IMR-90 (cell line): Measurements from ENCODE around the gene DSE. TPM values are rescaled to one million over a fixed set of nuclear protein-coding genes. Genes with fewer than 3 reads are reported as not detected.

Experiments
- ATAC-seq: fragments of 200-7000 bp; cut with Tn5 transposase; 2 replicates; pipeline ENCODE4 v1.9.1; 2020; ENCODE audit warnings: low read depth, mild to moderate bottlenecking, moderate library complexity
- BruUV-seq: library from RNA; stranded (reverse); fragments of 400-500 nt; replicated peaks from 2 replicates; lab custom pipeline; 2021; lab: Mats Ljungman, UMichigan
- CTCF ChIA-PET: fragments of 300-600 bp; formaldehyde crosslinking; extraction: SDS; loops from one replicate; lab custom pipeline; 2021; ENCODE audit warnings: antibody characterized with exemption; lab: Yijun Ruan, JAX
- POLR2A ChIA-PET: fragments of 300-600 bp; sonication (Branson Sonifier 250); formaldehyde crosslinking; loops from one replicate; lab custom pipeline; 2022; ENCODE audit warnings: antibody characterized with exemption; ENCODE audit not compliant: unreplicated experiment; lab: Charles Lee
- DNase-seq: peaks from one replicate; pipeline ENCODE4 v3.0.0; 2013
- H2AFZ ChIP-seq: replicated peaks from 2 replicates; pipeline ENCODE3; 2013; ENCODE audit warnings: low read length, mild to moderate bottlenecking; ENCODE audit not compliant: poor library complexity
- H2AK5ac ChIP-seq: 2 replicates; pipeline ENCODE4 v1.6.1; 2013; ENCODE audit warnings: low read depth, low read length, inconsistent platforms
- H2AK9ac ChIP-seq: replicated peaks from 2 replicates; pipeline ENCODE3; 2013; ENCODE audit warnings: mild to moderate bottlenecking, low read depth, low read length, moderate library complexity; ENCODE audit not compliant: poor library complexity
- H2BK120ac ChIP-seq: 2 replicates; pipeline ENCODE4 v1.6.1; 2013; ENCODE audit warnings: low read depth, low read length, inconsistent platforms
- H2BK15ac ChIP-seq: 3 replicates; pipeline ENCODE4 v1.6.1; 2013; ENCODE audit warnings: low read depth, low read length, inconsistent platforms
- H2BK20ac ChIP-seq: 2 replicates; pipeline ENCODE4 v1.6.1; 2013; ENCODE audit warnings: low read depth, mild to moderate bottlenecking, inconsistent platforms, low read length, moderate library complexity
- H2BK5ac ChIP-seq: 2 replicates; pipeline ENCODE4 v1.6.1; 2013; ENCODE audit warnings: mild to moderate bottlenecking, low read depth, low read length, inconsistent platforms; ENCODE audit not compliant: poor library complexity, severe bottlenecking
- H3K14ac ChIP-seq: replicated peaks from 2 replicates; pipeline ENCODE4 v1.6.1; 2013; ENCODE audit warnings: low read depth, low read length, inconsistent platforms
- H3K18ac ChIP-seq: 2 replicates; pipeline ENCODE4 v1.6.1; 2013; ENCODE audit warnings: low read depth, low read length, control low read depth
- H3K23ac ChIP-seq: 2 replicates; pipeline ENCODE4 v1.6.1; 2013; ENCODE audit warnings: low read depth, low read length, inconsistent platforms
- H3K27ac ChIP-seq: 2 replicates; pipeline ENCODE4 v1.5.1; 2013; ENCODE audit warnings: mild to moderate bottlenecking, control low read depth, low read length; ENCODE audit not compliant: insufficient read depth
- H3K27me3 ChIP-seq: 2 replicates; pipeline ENCODE4 v1.6.1; 2013; ENCODE audit warnings: low read length; ENCODE audit not compliant: control insufficient read depth, insufficient read depth
- H3K36me3 ChIP-seq: 2 replicates; pipeline ENCODE4 v1.6.1; 2013; ENCODE audit warnings: low read length, mixed read lengths; ENCODE audit not compliant: control insufficient read depth, insufficient read depth
- H3K4ac ChIP-seq: 2 replicates; pipeline ENCODE4 v1.6.1; 2013; ENCODE audit warnings: low read depth, low read length, inconsistent platforms
- H3K4me1 ChIP-seq: 2 replicates; pipeline ENCODE4 v1.6.1; 2013; ENCODE audit warnings: low read length, mixed read lengths; ENCODE audit not compliant: control insufficient read depth, insufficient read depth
- H3K4me2 ChIP-seq: 2 replicates; pipeline ENCODE4 v1.6.1; 2013; ENCODE audit warnings: low read depth, mild to moderate bottlenecking, control low read depth, low read length, moderate library complexity
- H3K4me3 ChIP-seq: 2 replicates; pipeline ENCODE4 v1.5.1; 2013; ENCODE audit warnings: low read depth, mild to moderate bottlenecking, control low read depth, low read length, moderate library complexity; ENCODE audit not compliant: insufficient read depth
- H3K56ac ChIP-seq: 2 replicates; pipeline ENCODE4 v1.6.1; 2013; ENCODE audit warnings: low read length, inconsistent platforms; ENCODE audit not compliant: insufficient read depth; ENCODE audit errors: extremely low read depth
- H3K79me1 ChIP-seq, 2 experiments: 2 replicates each; pipeline ENCODE4 v1.6.1; 2013; ENCODE audit warnings: low read length in 2 of 2, inconsistent platforms in 1 of 2, low read depth in 1 of 2
- H3K9ac ChIP-seq: 2 replicates; pipeline ENCODE4 v1.6.1; 2013; ENCODE audit warnings: low read depth, low read length, control low read depth
- H3K9me1 ChIP-seq: 2 replicates; pipeline ENCODE4 v1.6.1; 2013; ENCODE audit warnings: low read length, inconsistent platforms; ENCODE audit not compliant: insufficient read depth
- H3K9me3 ChIP-seq: 2 replicates; pipeline ENCODE4 v1.6.1; 2013; ENCODE audit warnings: low read length; ENCODE audit not compliant: control insufficient read depth, insufficient read depth
- H4K20me1 ChIP-seq: 2 replicates; pipeline ENCODE4 v1.6.1; 2013; ENCODE audit warnings: low read length, inconsistent platforms; ENCODE audit not compliant: insufficient read depth
- H4K5ac ChIP-seq: 2 replicates; pipeline ENCODE4 v1.6.1; 2013; ENCODE audit warnings: mild to moderate bottlenecking, low read depth, low read length, control low read depth
- H4K8ac ChIP-seq, 2 experiments: 2 replicates each; pipeline ENCODE4 v1.6.1; 2013; ENCODE audit warnings: low read depth in 2 of 2, low read length in 2 of 2, control low read depth in 1 of 2, inconsistent platforms in 1 of 2
- H4K91ac ChIP-seq: 2 replicates; pipeline ENCODE4 v1.6.1; 2013; ENCODE audit warnings: low read depth, low read length, inconsistent platforms; ENCODE audit not compliant: insufficient read depth
- ELK1 ChIP-seq: fragments of 150-350 bp; IDR thresholded peaks from 2 replicates; pipeline ENCODE4 v1.6.1; 2016; ENCODE audit warnings: low read depth, mild to moderate bottlenecking, low read length, moderate library complexity, borderline replicate concordance
- MXI1 ChIP-seq: IDR thresholded peaks from 2 replicates; pipeline ENCODE4 v1.6.1; 2012; ENCODE audit warnings: low read depth, mild to moderate bottlenecking, low read length, moderate library complexity, borderline replicate concordance
- WGBS, 2 experiments: methylation state at CpG; one replicate each; pipeline versions ENCODE4 v1.1.5 to v1.1.7; 2013; ENCODE audit warnings: missing lambda C conversion rate in 2 of 2; ENCODE audit not compliant: insufficient read length in 1 of 2; ENCODE audit errors: extremely low coverage in 2 of 2; 5-methylcytosine and 5-hydroxymethylcytosine counted together
- dilution Hi-C: fragments of 300-500 bp; cut with HindIII; formaldehyde crosslinking; loops from one replicate; pipeline ENCODE4 v1.14.3; 2018; ENCODE audit warnings: low sequenced_read_pairs; ENCODE audit not compliant: unreplicated experiment
- in situ Hi-C: fragments of 300-500 bp; cut with MboI; formaldehyde crosslinking; loops from 3 replicates; pipeline ENCODE4 v1.14.3; 2019; ENCODE audit warnings: low sequenced_read_pairs, inconsistent platforms, mixed read lengths
- intact Hi-C: fragments of 100-400 bp; cut with micrococcal nuclease; formaldehyde crosslinking; loops from 2 replicates; pipeline ENCODE4 v1.10.0; 2022
- polyA plus RNA-seq, 3 experiments: library from polyadenylated mRNA; depleted of rRNA; stranded (reverse); fragments of >200 nt; gene quantifications; 2 replicates each; pipeline ENCODE4 v1.2.3, GENCODE V29; 2012; ENCODE audit warnings: low replicate concordance in 1 of 3
- total RNA-seq: library from RNA; depleted of rRNA; stranded (reverse); fragments of >200 nt; gene quantifications from 2 replicates; pipeline ENCODE4 v1.2.3, GENCODE V29; 2012

DSE gene
- total and polyA plus RNA-seq, 2 of the 4 experiments (the other 2 are of a cell fraction): 48.0 to 154 TPM

GRCh38 chr6:116398316-116399010 lies 27.7 kb downstream of the DSE start:
- Histone ChIP-seq H2AK9ac (no peak overlapping the region), H3K23ac (peak overlapping the region; percentile 42; the same call in 1 of the 2 replicates), H4K8ac (peak overlapping the region; percentile 17 to 43; a peak in 2 of 4 replicates), H2BK15ac (peak overlapping the region; percentile 16; the same call in 1 of the 3 replicates), H3K4me3 (no peak overlapping the region), H4K91ac (peak overlapping the region; percentile 56), H2BK20ac (peak overlapping the region; percentile 63), H3K9me3 (no peaks in the 10 kb centered on the region), H4K5ac (peak overlapping the region; percentile 26), H3K9me1 (peaks cover 22% of the 10 kb centered on the region), H3K9ac (peak overlapping the region; percentile 38), H3K36me3 (peaks cover 5% of the 10 kb centered on the region), H3K27me3 (no peaks in the 10 kb centered on the region), H2AFZ (no peak overlapping the region), H3K4ac (peak overlapping the region; percentile 79), H2BK5ac (peak overlapping the region; percentile 93), H3K4me1 (peaks cover 23% of the 10 kb centered on the region), H4K20me1 (peaks cover under 1% of the 10 kb centered on the region; the same call in 1 of the 2 replicates), H2AK5ac (peak overlapping the region; percentile 47; the same call in 1 of the 2 replicates), H3K56ac (peak overlapping the region; percentile 61; the same call in 1 of the 2 replicates), H2BK120ac (peak overlapping the region; percentile 79), H3K27ac (peak overlapping the region; percentile 75), H3K79me1 (peaks cover 19 to 50% of the 10 kb centered on the region in 2 experiments), H3K4me2 (peak overlapping the region; percentile 85), H3K14ac (peak overlapping the region; percentile 19; the same call in 1 of the 2 replicates), H3K18ac (peak overlapping the region; percentile 74)
- TF ChIP-seq ELK1 (no peak), MXI1 (0 out of 2 replicates have a peak, but pooled peaks have one; percentile 27)
- intact Hi-C loops: loop anchor here (1.0 to 2.0 kb wide), 2 partner anchors 27 to 108 kb away; no protein-coding TSS in a partner anchor
- ChIA-PET POLR2A (interaction anchor here (0.7 kb wide), 1 partner anchor 133 kb away, joined by 4 read pairs; no protein-coding TSS in a partner anchor), CTCF (interaction anchor here (1.0 kb wide), 1 partner anchor 111 kb away, joined by 3 read pairs; no protein-coding TSS in a partner anchor)
- dilution Hi-C loops: no loop called here
- DNase-seq (peak; percentile 72), ATAC-seq (peak; percentile 70)
- WGBS, 2 experiments: 0% methylated on average over 1 of the region's 2 CpGs; no CpG with 5 or more reads in 1 of the 2 experiments
- BruUV-seq: no TSS peak
- in situ Hi-C loops: no loop called here
